Glomerular visceral epithelial cell (primary cell): Measurements from ENCODE around the gene OR1J1.

Experiments
- DNase-seq: peaks from one replicate; pipeline ENCODE4 v3.0.0-alpha.2; 2016; ENCODE audit errors: extremely low spot score

OR1J1 gene, protein sequence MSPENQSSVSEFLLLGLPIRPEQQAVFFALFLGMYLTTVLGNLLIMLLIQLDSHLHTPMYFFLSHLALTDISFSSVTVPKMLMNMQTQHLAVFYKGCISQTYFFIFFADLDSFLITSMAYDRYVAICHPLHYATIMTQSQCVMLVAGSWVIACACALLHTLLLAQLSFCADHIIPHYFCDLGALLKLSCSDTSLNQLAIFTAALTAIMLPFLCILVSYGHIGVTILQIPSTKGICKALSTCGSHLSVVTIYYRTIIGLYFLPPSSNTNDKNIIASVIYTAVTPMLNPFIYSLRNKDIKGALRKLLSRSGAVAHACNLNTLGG

GRCh38 chr9:122477826-122478225, at the start of gene OR1J1:
TSS of gene OR1J1 (minus strand) at chr9:122477926. CDS start at chr9:122477926, 0 bp downstream.
- DNase-seq = no peak

DNA sequence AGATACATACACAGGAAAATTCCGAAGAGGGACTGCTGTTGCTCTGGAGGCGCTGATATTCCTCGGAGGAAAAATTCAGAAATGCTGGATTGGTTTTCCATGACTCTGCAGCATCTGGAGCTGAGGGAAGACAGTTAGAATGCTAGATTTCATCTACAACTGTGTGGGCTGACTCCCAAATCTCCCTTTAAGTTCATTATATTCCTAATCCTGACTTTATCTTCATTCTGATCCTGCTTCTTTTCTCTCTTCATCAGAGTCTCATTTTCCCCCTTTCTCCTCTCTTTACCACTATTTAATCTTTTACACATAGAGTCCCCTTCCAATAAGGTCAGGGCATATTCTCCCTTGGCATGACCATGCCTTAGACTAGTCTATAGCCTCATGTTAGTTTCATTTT, 49.5 kb upstream of the OR1J1 start, which contains the start of gene OR1N1:
Gene OR1N1 (minus strand): TSS at position 101 of the 400 bp plus-strand sequence. CDS start 0 bp downstream, at position 101.
- DNase-seq = no peak

GRCh38 chr9:122526602-122527001, 48.9 kb upstream of the OR1J1 start:
- DNase-seq = no peak

- no peak for DNase-seq
Measured at GRCh38 chr9:122519376-122519775, 41.6 kb upstream of the OR1J1 start.

- no peak for DNase-seq
Measured at GRCh38 chr9:122518841-122519240, 41.1 kb upstream of the OR1J1 start, which contains the start of gene OR1J4. TSS of gene OR1J4 (plus strand) at chr9:122519141. CDS start at chr9:122519141, 0 bp downstream.

GRCh38 chr9:122518226-122518625, 40.5 kb upstream of the OR1J1 start:
- no peak for DNase-seq

- DNase-seq = no peak
Measured at GRCh38 chr9:122510502-122510901, 32.8 kb upstream of the OR1J1 start, which contains the start of gene OR1J2. TSS of gene OR1J2 (plus strand) at chr9:122510802. CDS start at chr9:122510802, 0 bp downstream.

DNA sequence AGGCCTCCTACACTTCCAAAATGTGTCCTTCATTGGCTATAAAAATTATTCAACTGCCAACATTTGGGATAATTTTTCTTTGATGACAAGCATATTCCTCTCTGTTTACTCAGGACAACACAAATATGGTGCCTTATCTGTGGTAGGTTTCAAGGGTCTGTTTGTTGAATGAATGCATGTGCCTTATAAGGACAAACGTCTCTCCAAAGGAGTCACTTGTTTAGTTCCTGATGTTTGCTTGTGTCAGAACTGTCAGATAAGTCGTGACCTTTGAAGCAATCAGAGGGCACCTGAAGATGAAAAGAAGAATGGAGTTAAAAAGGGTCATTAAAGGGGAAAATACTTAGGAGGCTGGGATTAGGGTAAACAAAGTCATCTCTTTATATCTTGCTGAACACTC, 29.2 kb upstream of the OR1J1 start:
- DNase-seq = no peak

GRCh38 chr9:122498883-122499288, 21.2 kb upstream of the OR1J1 start:
- DNase-seq = peak; percentile 52

GRCh38 chr9:122479062-122479461, 1.3 kb upstream of the OR1J1 start:
- no peak for DNase-seq

DNA sequence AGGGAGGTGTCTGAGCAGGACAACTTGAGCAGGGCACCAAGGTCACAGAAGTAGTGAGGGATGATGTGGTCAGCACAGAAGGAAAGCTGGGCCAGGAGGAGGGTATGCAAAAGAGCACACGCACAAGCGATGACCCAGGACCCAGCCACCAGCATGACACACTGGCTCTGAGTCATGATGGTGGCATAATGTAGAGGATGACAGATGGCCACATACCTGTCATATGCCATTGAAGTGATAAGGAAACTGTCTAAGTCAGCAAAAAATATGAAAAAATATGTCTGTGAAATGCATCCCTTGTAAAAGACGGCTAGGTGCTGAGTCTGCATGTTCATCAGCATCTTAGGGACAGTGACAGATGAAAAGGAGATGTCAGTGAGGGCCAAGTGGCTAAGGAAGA, 380 bp downstream of the OR1J1 start:
- no peak for DNase-seq

- no peak for DNase-seq
Measured at GRCh38 chr9:122475717-122476116, 2.0 kb downstream of the OR1J1 start.

DNA sequence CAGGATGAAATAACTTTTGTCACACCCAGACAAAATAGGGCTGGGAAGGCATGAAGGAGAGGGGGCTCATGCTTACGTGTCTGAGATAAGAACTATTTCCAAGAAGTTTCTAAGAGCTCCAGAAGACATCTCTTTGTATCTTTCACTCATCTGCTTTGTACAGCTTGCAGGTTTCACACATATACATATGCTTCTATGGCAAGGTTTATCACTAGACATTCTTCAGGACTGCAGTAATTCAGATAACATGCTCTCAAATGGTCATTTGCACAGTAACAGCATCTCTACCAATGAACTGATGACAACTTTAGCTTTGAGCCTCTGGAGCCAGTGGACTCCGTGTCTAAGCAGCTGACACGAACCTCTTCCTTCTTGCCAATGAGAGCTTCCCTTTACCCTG, 3.2 kb downstream of the OR1J1 start:
- DNase-seq = no peak

- DNase-seq = no peak
Measured at GRCh38 chr9:122468735-122469134, 9.0 kb downstream of the OR1J1 start.

- DNase-seq = no peak
Measured at GRCh38 chr9:122466456-122466855, 11.3 kb downstream of the OR1J1 start.

DNA sequence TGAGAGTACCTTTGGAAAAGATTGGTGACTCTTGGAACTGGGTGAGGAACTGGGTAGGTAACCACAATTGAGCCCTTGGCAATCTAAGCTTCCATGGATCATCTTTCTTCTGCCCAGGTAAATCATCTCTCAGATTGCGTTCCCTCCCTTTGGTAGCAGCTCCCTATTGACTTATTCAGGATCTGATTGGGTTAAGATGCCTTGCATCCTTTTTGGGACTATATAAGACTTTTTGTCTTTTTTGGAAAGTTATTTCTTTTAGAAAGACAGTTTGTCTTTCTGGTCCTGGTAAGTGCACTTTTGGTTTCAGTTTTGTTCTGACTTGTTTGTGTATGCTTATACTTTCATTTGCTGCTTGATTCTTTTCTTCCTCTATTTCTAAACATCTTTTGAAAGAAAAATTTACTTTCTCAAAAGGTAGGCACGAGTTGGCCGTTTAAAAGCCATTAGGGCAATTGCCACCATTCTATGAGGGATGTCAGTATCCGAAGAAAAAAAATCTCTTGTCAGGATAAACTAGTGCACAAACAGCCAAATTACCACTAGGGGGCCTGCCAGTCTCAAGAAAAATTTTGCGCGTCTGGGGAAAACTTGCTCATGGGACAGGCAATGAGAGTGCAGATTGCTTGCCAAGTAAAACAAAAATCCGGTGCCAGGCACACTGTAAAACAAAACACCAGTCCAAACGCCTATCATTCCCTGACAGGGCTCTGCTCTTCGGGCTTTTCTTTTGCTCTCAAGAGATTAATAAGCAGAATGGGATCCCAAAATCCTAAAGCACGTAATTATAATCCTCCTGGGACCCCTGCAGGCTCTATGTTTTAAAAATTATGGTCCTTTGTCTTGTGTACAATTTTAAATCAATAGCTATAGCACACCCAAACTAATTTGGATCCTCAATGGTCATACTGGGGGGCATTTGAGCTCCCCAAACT, 12.8 kb downstream of the OR1J1 start:
- DNase-seq = peak; percentile 83

DNA sequence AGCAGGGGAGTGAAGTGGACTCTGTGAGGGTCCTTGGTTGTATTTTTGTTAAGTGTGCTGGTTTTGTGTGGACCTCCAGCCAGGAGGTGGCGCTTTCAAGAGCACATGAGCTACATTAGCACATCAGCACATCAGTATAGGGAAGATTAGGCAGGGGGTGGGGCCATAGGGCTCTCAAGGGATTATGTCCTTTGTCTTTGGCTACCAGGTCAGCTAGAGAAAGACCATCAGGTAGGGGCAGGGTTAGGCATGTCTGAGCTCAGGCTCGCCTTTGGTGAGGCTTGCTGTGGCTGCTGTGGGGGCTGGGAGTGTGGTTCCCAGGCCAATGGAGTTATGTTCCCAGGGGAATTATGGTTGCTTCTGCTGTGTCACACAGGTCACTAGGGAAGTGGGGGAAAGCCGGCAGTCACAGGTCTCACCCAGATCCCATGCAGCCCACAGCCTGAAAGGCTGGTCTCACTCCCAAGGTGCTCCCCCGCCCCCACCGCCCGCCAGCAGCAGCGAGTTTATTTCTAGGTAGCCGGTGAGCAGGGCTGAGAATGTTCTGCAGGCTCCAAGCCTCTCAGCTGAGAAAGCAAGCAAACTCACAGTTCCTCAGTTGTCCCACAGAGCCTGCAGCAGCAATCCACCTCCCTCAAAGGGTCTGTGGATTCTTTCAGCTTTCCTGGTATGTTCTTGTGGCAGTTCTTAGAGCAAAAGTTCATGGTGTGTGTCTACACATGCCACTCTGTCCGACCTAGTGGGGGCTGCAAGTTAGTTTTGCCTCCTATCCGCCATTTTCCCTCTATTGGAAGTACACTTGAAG, 13.7 kb downstream of the OR1J1 start:
- DNase-seq = peak; percentile 4

DNA sequence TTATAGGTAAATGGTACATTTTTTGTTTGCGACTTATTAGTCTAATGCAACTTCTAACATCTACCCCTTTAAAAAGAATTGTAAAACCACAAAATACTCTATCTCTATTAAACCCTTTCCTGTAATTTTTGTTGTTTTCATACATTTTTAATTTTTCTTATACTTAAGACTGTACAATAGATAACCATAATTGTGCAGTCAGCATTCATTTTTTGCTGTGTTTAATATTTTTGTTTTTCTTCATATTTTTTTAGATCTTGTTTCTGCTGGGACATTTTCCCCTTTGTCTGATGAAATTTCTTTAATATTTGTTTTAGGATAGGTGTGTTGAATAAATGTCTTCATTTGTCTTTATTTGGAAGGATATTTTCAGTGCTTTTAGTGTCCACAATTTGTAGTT, 19.9 kb downstream of the OR1J1 start:
- no peak for DNase-seq

DNA sequence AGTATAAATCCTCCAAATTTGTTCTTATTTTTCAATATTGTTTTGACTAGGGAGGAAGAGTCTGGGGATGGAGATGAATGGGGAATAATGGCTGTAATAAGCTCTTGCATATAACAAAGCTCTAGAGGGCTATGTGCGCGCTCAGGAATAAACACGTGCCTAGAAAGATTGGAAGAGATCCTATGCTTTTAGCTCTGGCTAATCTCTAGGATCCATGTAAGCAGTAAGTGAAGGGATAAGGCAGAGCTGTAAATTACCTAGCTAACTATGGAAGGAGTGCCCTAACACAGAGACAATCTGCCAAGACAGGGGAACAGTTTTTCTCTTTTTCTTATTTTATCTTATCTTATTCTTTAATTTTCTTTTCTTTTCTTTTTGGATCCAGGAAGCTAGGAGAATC, 21.6 kb downstream of the OR1J1 start:
- no peak for DNase-seq

- no peak for DNase-seq
Measured at GRCh38 chr9:122453677-122454135, 24.0 kb downstream of the OR1J1 start.

GRCh38 chr9:122446819-122447484, 30.8 kb downstream of the OR1J1 start:
- DNase-seq = no peak
